CD4-positive, alpha-beta T cell (primary cell): ENCODE data around the gene HDC. TPM values are rescaled to one million over a fixed set of nuclear protein-coding genes. Genes with fewer than 3 reads are reported as not detected.
A peak's percentile ranks its signal among the peaks of the same experiment; 100 is the strongest.

ENCODE experiments used
- ATAC-seq: fragments of 200-7000 bp; cut with Tn5 transposase; one replicate; pipeline ENCODE4 v1.10.0; 2022; ENCODE audit warnings: mild to moderate bottlenecking; ENCODE audit not compliant: poor library complexity
- CTCF ChIA-PET: fragments of 350-600 bp; sonication (Branson Sonifier 250); formaldehyde crosslinking; loops from one replicate; lab custom pipeline; 2021; ENCODE audit warnings: antibody characterized with exemption, inconsistent platforms; lab: Charles Lee
- POLR2A ChIA-PET: fragments of 350-600 bp; sonication (Branson Sonifier 250); formaldehyde crosslinking; loops from one replicate; lab custom pipeline; 2021; ENCODE audit warnings: antibody characterized with exemption, inconsistent platforms; lab: Charles Lee
- DNase-seq, 14 experiments: peaks; one replicate each; pipeline ENCODE4 v3.0.0-alpha.2; 2013 to 2020; ENCODE audit warnings: mixed read lengths in 2 of 14
- H3K27ac ChIP-seq, 2 donors: one replicate each; pipeline versions ENCODE4 v1.5.1 to v1.7.0; 2013; ENCODE audit warnings: low read length in 2 of 2, low read depth in 1 of 2, mild to moderate bottlenecking in 1 of 2
- H3K27me3 ChIP-seq, 2 experiments: 1 replicate in 1 of 2; 2 replicates in 1 of 2; pipeline versions ENCODE4 v1.6.1 to v1.7.0; 2013; ENCODE audit warnings: low read length in 2 of 2, control low read depth in 1 of 2, mild to moderate bottlenecking in 1 of 2, moderate library complexity in 1 of 2; ENCODE audit not compliant: insufficient read depth in 2 of 2, control insufficient read depth in 1 of 2
- H3K36me3 ChIP-seq: one replicate; pipeline ENCODE4 v1.6.1; 2013; ENCODE audit warnings: low read length, control low read depth; ENCODE audit not compliant: insufficient read depth
- H3K4me1 ChIP-seq: one replicate; pipeline ENCODE4 v1.6.1; 2013; ENCODE audit warnings: low read length, control low read depth; ENCODE audit not compliant: insufficient read depth
- H3K4me3 ChIP-seq: one replicate; pipeline ENCODE4 v1.5.1; 2013; ENCODE audit warnings: mild to moderate bottlenecking, low read length, moderate library complexity
- H3K9me3 ChIP-seq, 2 experiments: 1 replicate in 1 of 2; 2 replicates in 1 of 2; pipeline versions ENCODE4 v1.6.1 to v1.7.0; 2013; ENCODE audit warnings: low read length in 2 of 2, mild to moderate bottlenecking in 2 of 2, control low read depth in 1 of 2, moderate library complexity in 1 of 2; ENCODE audit not compliant: control insufficient read depth in 1 of 2, insufficient read depth in 1 of 2
- H3K27ac Mint-ChIP-seq: one replicate; pipeline ENCODE4 v1.8.0; 2020; ENCODE audit warnings: mixed read lengths
- H3K27me3 Mint-ChIP-seq: one replicate; pipeline ENCODE4 v1.8.0; 2021; ENCODE audit warnings: mixed read lengths
- H3K36me3 Mint-ChIP-seq: one replicate; pipeline ENCODE4 v1.8.0; 2021; ENCODE audit warnings: low read depth, mixed read lengths
- H3K4me1 Mint-ChIP-seq: one replicate; pipeline ENCODE4 v1.8.0; 2021; ENCODE audit warnings: low read depth, mixed read lengths
- H3K4me3 Mint-ChIP-seq: one replicate; pipeline ENCODE4 v1.8.0; 2020; ENCODE audit warnings: mild to moderate bottlenecking, mixed read lengths
- H3K9me3 Mint-ChIP-seq: one replicate; pipeline ENCODE4 v1.8.0; 2020; ENCODE audit warnings: mixed read lengths
- intact Hi-C, 2 experiments: fragments of 100-400 bp; cut with DNase I in 1 of 2; cut with micrococcal nuclease in 1 of 2; formaldehyde crosslinking; loops; one replicate each; pipeline versions ENCODE4 v1.15.1 to v1.9.0; 2023 to 2025; cut with DNase I, micrococcal nuclease
- total RNA-seq, 174 experiments: library from RNA in 2 of 174; stranded (reverse) in 2 of 174; gene quantifications; one replicate each; pipeline ENCODE4 v1.2.3 and lab custom pipeline; 2021 to 2026
- TF ChIP-seq, protein P1 (sequence below): fragments of 200-600 bp; IDR thresholded peaks from one replicate; pipeline ENCODE4 v1.8.0; 2022; ENCODE audit warnings: antibody characterized with exemption, mild to moderate bottlenecking

The HDC gene
- total RNA-seq, 2 experiments from 2014 or later: 0.08 TPM; not detected in 1

DNA sequence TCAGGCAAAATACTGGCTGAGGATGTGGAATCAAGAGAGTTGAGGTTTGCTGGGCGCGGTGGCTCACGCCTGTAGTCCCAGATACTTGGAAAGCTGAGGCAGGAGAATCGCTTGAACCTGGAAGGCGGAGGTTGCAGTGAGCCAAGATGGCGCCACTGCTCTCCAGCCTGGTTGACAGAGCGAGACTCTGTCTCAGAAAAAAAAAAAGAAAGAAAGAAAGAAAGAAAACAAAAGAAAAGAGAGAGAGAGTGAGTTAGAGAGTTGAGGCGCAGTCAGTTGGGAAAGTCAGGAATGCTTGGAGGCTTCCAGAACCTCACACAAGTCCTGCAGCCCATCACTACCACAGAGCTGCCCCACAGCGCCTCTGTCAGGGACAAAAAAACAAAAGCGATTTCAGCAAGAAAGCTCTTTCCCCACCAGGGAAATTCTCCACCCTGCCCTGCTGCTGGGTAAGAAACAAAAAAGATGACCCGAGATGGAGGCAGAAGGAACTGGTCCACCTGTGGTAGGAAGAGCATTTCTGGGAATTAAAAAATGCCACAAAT lies 13.8 kb downstream of the HDC start:
- peaks cover 16% of the 10 kb centered on the region for H3K4me1 ChIP-seq
- TF ChIP-seq, protein P1, sequence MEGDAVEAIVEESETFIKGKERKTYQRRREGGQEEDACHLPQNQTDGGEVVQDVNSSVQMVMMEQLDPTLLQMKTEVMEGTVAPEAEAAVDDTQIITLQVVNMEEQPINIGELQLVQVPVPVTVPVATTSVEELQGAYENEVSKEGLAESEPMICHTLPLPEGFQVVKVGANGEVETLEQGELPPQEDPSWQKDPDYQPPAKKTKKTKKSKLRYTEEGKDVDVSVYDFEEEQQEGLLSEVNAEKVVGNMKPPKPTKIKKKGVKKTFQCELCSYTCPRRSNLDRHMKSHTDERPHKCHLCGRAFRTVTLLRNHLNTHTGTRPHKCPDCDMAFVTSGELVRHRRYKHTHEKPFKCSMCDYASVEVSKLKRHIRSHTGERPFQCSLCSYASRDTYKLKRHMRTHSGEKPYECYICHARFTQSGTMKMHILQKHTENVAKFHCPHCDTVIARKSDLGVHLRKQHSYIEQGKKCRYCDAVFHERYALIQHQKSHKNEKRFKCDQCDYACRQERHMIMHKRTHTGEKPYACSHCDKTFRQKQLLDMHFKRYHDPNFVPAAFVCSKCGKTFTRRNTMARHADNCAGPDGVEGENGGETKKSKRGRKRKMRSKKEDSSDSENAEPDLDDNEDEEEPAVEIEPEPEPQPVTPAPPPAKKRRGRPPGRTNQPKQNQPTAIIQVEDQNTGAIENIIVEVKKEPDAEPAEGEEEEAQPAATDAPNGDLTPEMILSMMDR: no peak
- POLR2A ChIA-PET: no interaction called here
- CTCF ChIA-PET: no interaction called here
- ATAC-seq: no peak
- H3K9me3 Mint-ChIP-seq: no peaks in the 10 kb centered on the region
- H3K36me3 Mint-ChIP-seq: no peaks in the 10 kb centered on the region
- no peak overlapping the region for H3K27ac ChIP-seq
- peaks cover 23% of the 10 kb centered on the region for H3K4me1 Mint-ChIP-seq
- H3K27ac Mint-ChIP-seq: no peak overlapping the region
- no peak overlapping the region for H3K4me3 Mint-ChIP-seq
- no peaks in the 10 kb centered on the region for H3K36me3 ChIP-seq
- DNase-seq: no peak
- H3K27me3 Mint-ChIP-seq: no peaks in the 10 kb centered on the region
- intact Hi-C loops: loop anchor here in 1 of 2 experiments (10.0 kb wide), 1 partner anchor 57 kb away; no protein-coding TSS in a partner anchor
- H3K4me3 ChIP-seq: no peak overlapping the region
- H3K9me3 ChIP-seq: no peaks in the 10 kb centered on the region
- H3K27me3 ChIP-seq: no peaks in the 10 kb centered on the region

- no peaks in the 10 kb centered on the region for H3K27me3 ChIP-seq
- Mint-ChIP-seq H3K27ac (no peak overlapping the region), H3K4me3 (no peak overlapping the region), H3K4me1 (peaks cover 23% of the 10 kb centered on the region), H3K27me3 (no peaks in the 10 kb centered on the region), H3K36me3 (no peaks in the 10 kb centered on the region), H3K9me3 (no peaks in the 10 kb centered on the region)
- ChIA-PET POLR2A (no interaction called here), CTCF (no interaction called here)
- ATAC-seq (no peak), DNase-seq (no peak)
- TF ChIP-seq, protein P1: no peak
- no peaks in the 10 kb centered on the region for H3K36me3 ChIP-seq
- H3K27ac ChIP-seq: no peak overlapping the region
- H3K4me1 ChIP-seq: peaks cover 16% of the 10 kb centered on the region
- intact Hi-C loops: loop anchor here in 1 of 2 experiments (10.0 kb wide), 1 partner anchor 56 kb away; no protein-coding TSS in a partner anchor
- no peak overlapping the region for H3K4me3 ChIP-seq
- no peaks in the 10 kb centered on the region for H3K9me3 ChIP-seq
Observed at GRCh38 chr15:50250760-50251394, 14.6 kb downstream of the HDC start.

- intact Hi-C loops: loop anchor here in 1 of 2 experiments (10.0 kb wide), 1 partner anchor 55 kb away; no protein-coding TSS in a partner anchor
Observed at GRCh38 chr15:50249704-50250103, 15.8 kb downstream of the HDC start.

More at GRCh38 chr15:50249704-50250103, 15.8 kb downstream of the HDC start:
- CTCF ChIA-PET: interaction anchor here (1.4 kb wide), 1 partner anchor 8 kb away, joined by 3 read pairs; no protein-coding TSS in a partner anchor
- H3K36me3 ChIP-seq: no peaks in the 10 kb centered on the region
- H3K4me3 ChIP-seq: no peak overlapping the region
- POLR2A ChIA-PET: no interaction called here
- no peaks in the 10 kb centered on the region for H3K9me3 ChIP-seq
- Mint-ChIP-seq H3K27me3 (no peaks in the 10 kb centered on the region), H3K4me1 (peaks cover 23% of the 10 kb centered on the region), H3K4me3 (no peak overlapping the region), H3K36me3 (no peaks in the 10 kb centered on the region), H3K9me3 (no peaks in the 10 kb centered on the region), H3K27ac (peak overlapping the region; percentile 95)
- no peak overlapping the region for H3K27ac ChIP-seq
- H3K27me3 ChIP-seq: no peaks in the 10 kb centered on the region
- TF ChIP-seq, protein P1: no peak
- ATAC-seq (no peak), DNase-seq (no peak)
- peaks cover 16% of the 10 kb centered on the region for H3K4me1 ChIP-seq
